ENCODE results near the gene MMS19. TPM values are rescaled to one million over a fixed set of nuclear protein-coding genes. Genes with fewer than 3 reads are reported as not detected.

MMS19 gene
- total RNA-seq, 4 donors from 2014 or later: 44.6 to 87.7 (median 73.7) TPM

DNA sequence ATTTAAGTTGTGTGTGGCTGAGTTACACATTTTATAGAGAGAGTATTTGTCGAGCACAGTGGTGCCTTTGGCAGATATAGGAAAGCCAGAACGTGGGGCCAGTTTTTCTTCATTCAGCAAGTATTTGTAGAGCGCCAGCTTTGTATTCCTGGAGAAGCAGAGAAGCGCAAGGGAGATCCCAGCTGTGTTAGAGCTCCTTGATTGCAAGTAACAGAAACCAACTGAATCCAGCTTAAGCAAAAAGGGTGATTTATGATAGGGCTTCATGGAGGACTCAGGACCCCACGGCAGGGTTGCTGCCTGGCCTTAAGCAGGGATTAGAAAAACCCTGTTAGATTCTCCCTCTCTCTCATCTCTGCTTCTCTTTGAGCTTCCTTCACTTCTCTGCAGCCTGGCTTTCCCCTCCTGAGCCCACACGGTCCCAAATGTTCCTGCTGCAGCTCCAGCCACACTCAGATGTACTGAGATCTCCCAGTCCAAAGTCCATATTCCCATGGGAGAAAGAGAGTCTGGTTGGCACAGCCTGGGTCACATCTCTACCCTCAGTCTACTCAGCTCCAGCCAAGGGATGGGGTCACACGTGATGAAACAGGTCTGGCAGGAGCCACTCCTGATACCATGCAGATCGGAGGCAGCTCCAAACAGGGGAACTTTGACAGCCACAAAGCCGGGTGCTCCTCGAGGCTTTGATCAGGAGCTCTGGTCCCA, 17.2 kb upstream of the MMS19 start:
- intact Hi-C loops (cut with DNase I; ENCODE audit: low total_unique reads): no loop called here
- no peak overlapping the region for H3K27ac ChIP-seq
- no peak overlapping the region for H3K4me3 ChIP-seq
- TF ChIP-seq POLR2A (IDR thresholded peaks at IDR 0.05): no peak
- TF ChIP-seq, protein P1, sequence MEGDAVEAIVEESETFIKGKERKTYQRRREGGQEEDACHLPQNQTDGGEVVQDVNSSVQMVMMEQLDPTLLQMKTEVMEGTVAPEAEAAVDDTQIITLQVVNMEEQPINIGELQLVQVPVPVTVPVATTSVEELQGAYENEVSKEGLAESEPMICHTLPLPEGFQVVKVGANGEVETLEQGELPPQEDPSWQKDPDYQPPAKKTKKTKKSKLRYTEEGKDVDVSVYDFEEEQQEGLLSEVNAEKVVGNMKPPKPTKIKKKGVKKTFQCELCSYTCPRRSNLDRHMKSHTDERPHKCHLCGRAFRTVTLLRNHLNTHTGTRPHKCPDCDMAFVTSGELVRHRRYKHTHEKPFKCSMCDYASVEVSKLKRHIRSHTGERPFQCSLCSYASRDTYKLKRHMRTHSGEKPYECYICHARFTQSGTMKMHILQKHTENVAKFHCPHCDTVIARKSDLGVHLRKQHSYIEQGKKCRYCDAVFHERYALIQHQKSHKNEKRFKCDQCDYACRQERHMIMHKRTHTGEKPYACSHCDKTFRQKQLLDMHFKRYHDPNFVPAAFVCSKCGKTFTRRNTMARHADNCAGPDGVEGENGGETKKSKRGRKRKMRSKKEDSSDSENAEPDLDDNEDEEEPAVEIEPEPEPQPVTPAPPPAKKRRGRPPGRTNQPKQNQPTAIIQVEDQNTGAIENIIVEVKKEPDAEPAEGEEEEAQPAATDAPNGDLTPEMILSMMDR (IDR thresholded peaks at IDR 0.05): no peak
- no peaks in the 10 kb centered on the region for H3K4me1 ChIP-seq
- no peaks in the 10 kb centered on the region for H3K36me3 ChIP-seq
- no peaks in the 10 kb centered on the region for H3K9me3 ChIP-seq
- DNase-seq: no peak
- H3K27me3 ChIP-seq: no peaks in the 10 kb centered on the region

DNA sequence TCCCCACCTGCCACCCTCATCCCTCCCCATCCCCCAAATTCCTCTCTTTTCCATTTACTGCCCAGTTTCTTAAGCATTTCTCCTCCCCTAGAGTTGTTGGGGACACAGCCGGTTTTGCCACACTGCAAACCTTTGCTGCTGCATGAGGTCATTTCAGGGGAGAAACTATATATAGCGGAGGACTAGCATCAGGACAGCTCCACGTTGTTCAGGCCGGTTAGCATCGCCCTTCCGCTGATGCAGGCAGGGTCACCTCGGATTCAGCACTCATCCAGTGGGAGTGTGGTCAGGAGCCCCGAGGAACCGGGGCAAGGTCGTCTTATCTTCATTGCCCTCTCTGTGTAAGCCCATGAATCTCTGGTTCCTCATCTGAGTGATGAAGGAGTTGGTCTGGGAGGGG, 16.1 kb upstream of the MMS19 start:
- intact Hi-C loops (cut with DNase I; ENCODE audit: low total_unique reads): no loop called here
- H3K4me1 ChIP-seq: no peaks in the 10 kb centered on the region

DNA sequence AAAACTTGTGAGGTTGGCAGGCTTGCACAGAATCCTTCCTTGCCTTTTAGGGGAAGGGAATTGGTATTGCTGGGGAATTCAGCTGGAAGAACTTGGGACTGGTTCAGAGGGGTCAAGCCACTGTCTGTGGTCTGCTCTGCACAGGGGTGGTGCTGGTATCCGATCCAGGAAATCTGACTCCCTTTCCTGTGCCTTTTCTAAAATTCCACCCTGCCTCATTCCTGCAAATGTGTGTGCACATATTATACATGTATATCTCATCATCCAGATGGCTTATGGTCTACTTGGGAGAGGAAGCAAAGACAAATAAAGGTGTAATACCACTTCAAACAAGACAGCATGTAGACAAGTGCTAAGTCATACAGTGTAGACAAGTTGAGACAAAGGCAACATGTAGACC, 14.8 kb upstream of the MMS19 start:
- Histone ChIP-seq H3K27ac (no peak overlapping the region), H3K27me3 (no peaks in the 10 kb centered on the region), H3K9me3 (no peaks in the 10 kb centered on the region), H3K4me3 (no peak overlapping the region), H3K4me1 (no peaks in the 10 kb centered on the region), H3K36me3 (no peaks in the 10 kb centered on the region)
- no peak for DNase-seq
- no peak for TF ChIP-seq POLR2A (IDR thresholded peaks at IDR 0.05)
- TF ChIP-seq, protein P1 (IDR thresholded peaks at IDR 0.05): no peak
- intact Hi-C loops (cut with DNase I; ENCODE audit: low total_unique reads): no loop called here

More for the DNA sequence above, 16.1 kb upstream of the MMS19 start:
- Histone ChIP-seq H3K27me3 (no peaks in the 10 kb centered on the region), H3K27ac (no peak overlapping the region), H3K36me3 (no peaks in the 10 kb centered on the region), H3K9me3 (no peaks in the 10 kb centered on the region), H3K4me3 (no peak overlapping the region)
- TF ChIP-seq, protein P1 (IDR thresholded peaks at IDR 0.05): no peak
- TF ChIP-seq POLR2A (IDR thresholded peaks at IDR 0.05): no peak
- DNase-seq: no peak

DNA sequence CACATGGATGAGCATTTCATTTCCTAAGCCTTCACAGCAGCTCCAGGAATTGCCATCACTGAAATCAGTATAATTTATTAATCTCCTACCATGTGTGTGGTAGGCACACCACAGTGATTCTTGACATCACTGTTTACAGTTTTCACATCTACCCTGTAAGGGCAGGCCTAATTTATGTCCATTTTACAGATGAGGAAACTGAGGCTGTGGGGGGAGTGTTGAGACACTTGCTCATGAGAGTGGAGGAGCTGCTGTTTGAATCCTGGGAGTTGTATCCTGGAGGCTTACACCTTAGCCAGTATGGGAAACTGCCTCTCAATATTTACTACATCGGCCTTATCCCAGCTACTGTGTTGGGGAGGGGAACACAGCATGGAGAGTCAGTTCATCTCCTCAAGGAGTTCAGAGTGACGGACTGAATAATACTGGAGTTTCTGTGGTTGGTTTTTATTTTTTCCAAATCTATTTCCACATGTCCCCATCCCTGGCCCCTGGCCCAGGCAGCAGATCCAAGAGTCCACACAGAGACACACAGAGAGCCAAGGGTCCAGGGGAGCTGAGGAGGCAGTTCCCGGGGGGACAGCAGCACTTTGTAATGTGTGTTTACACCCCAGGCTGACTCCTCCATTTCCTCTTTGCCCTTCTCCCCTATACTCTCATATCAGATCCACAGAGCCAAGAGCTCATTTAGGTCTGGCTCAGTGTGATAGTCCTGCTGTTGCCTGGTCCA, 13.7 kb upstream of the MMS19 start:
- Histone ChIP-seq H3K4me1 (no peaks in the 10 kb centered on the region), H3K36me3 (no peaks in the 10 kb centered on the region), H3K9me3 (no peaks in the 10 kb centered on the region), H3K4me3 (no peak overlapping the region), H3K27ac (no peak overlapping the region), H3K27me3 (no peaks in the 10 kb centered on the region)
- TF ChIP-seq, protein P1 (IDR thresholded peaks at IDR 0.05): no peak
- TF ChIP-seq POLR2A (IDR thresholded peaks at IDR 0.05): no peak
- peak in 1 of 2 donors; percentile 44 for DNase-seq
- intact Hi-C loops (cut with DNase I; ENCODE audit: low total_unique reads): no loop called here

DNA sequence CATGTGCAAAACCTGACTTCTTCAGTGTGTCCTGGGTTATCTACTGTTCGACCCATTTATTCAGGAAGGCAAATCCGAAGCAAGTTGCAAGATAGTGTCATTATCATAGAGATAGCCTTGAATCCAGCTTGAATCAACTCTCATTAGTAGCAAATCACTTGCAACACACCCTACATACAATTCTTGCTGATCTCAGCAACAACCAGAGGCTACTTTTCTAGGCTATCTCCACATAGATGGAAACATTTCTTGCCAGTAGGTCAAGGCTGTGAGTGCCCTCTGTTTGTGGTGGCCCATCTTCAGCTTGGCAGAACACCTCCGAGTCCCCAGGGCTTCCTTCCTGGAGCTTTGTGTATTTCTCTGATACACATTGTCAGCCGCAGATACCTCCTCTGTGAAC, 12.5 kb upstream of the MMS19 start:
- TF ChIP-seq, protein P1 (IDR thresholded peaks at IDR 0.05): no peak
- TF ChIP-seq POLR2A (IDR thresholded peaks at IDR 0.05): no peak

More for the DNA sequence above, 12.5 kb upstream of the MMS19 start:
- intact Hi-C loops (cut with DNase I; ENCODE audit: low total_unique reads): no loop called here
- Histone ChIP-seq H3K9me3 (no peaks in the 10 kb centered on the region), H3K36me3 (no peaks in the 10 kb centered on the region), H3K4me3 (no peak overlapping the region), H3K27me3 (no peaks in the 10 kb centered on the region), H3K27ac (no peak overlapping the region), H3K4me1 (no peaks in the 10 kb centered on the region)
- no peak for DNase-seq
